Measurements from ENCODE around the gene TBX19.

TBX19 gene

GRCh38 chr1:168281603-168282325, 1.1 kb downstream of the TBX19 start:
- no peak for DNase-seq (ENCODE audit: low spot score)

GRCh38 chr1:168285521-168285790, 4.8 kb downstream of the TBX19 start:
- DNase-seq (ENCODE audit: low spot score), result no peak

GRCh38 chr1:168285971-168286927, 5.6 kb downstream of the TBX19 start:
- no peak for DNase-seq (ENCODE audit: low spot score)

DNA sequence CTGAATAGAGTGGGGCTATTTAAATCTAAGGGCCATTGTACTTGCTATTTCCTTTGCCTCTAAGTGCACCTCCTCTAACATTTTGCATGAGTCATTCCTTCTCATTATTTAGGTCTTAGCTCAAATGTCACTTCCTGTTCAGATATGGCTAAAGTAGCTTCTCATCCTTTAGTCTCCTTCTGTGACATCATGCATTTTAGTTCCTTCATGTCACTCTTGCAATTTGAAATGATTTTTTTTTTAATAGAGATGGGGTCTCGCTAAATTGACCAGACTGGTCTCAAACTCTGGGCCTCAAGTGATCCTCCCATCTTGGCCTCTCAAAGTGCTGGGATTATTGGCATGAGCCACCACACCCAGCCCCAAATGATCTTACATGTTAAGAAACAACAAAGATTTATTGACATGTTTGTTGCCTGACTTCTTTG, 6.6 kb downstream of the TBX19 start:
- DNase-seq (ENCODE audit: low spot score), result no peak

- no peak for DNase-seq (ENCODE audit: low spot score)
These were observed 7.8 kb downstream of the TBX19 start for GRCh38 chr1:168288311-168289052.

- DNase-seq (ENCODE audit: low spot score), result no peak
These were observed 10.7 kb downstream of the TBX19 start for GRCh38 chr1:168291222-168291837.

DNA sequence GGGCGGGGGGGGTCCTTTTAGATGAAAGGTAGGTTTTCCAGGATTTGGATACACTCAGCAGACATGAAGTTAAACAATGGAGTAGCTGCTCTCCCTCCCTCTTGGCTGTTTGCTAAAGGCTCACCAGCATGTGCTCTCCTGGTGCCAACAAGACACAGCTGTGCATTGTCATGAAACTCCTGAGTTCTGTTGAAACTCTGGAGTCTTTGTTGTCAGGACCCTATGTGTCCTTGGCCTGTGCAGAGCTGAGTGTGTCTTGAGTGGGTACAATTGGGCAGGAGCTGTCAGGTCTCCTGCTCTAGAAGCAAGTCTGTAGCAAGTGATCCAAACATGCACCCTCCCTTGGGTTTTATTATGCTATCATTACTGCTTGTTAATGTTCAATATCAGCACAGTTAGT, 12.7 kb downstream of the TBX19 start:
- DNase-seq (ENCODE audit: low spot score), result no peak

DNA sequence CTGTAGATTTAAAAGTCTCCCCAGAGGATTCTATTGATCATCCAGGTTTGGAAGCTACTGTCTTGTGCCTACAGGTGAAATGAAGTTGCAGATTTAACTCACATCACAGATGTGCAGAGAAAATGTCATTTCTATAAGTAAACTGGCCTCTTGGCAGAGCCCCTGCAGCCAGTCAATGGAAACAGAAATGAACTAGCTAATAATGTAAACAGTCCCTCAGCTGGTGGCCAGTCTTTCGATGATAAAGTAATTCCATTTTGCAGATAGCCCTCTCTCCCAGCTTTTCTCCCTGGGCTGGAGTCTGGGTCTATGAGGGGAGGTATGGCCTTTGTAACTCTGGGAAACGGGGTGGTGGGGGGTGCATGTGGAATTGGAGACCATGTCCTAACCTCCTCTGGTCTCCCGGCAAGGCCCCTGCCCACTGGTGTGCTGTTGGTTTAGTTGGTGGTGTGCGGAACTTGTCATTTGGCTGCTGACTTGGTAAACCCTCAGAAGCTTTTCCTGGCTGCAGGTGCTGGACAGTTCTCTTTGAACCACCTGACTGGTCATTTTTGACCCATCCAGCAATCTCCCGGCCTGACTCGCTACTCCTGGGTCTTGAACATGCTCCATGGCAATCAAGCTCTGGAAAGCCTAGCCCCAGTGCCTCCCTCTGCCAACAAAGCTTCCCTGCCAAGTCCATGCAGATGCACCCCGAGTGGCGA, 14.9 kb downstream of the TBX19 start:
- no peak for DNase-seq (ENCODE audit: low spot score)

GRCh38 chr1:168297019-168297730, 16.5 kb downstream of the TBX19 start:
- DNase-seq (ENCODE audit: low spot score), result no peak

DNA sequence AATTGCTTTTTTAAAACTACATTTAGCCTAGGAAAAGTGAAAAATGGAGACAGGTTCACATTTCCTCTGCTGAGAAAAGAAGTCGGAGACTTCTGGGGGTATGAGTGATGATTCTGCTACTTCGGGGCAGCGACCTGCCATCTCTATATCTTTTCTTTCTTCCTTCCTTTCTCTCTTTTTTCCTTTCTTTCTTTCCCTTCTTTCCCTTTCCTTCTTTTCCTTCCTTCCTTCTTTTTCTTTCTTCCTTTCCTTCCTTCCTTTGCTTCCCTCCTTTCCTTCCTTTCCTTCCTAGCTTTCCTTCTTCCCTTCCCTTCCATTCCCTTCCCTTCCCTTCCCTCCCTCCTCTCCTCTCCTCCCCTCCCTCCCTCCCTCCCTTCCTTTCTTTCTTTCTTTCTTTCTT, 17.8 kb downstream of the TBX19 start:
- DNase-seq (ENCODE audit: low spot score), result no peak

- DNase-seq (ENCODE audit: low spot score), result no peak
These were observed 19.9 kb downstream of the TBX19 start for GRCh38 chr1:168300626-168301025.

GRCh38 chr1:168301664-168302320, 21.1 kb downstream of the TBX19 start:
- peak; percentile 62 for DNase-seq (ENCODE audit: low spot score)

GRCh38 chr1:168303716-168304540, 23.3 kb downstream of the TBX19 start:
- DNase-seq (ENCODE audit: low spot score), result no peak

DNA sequence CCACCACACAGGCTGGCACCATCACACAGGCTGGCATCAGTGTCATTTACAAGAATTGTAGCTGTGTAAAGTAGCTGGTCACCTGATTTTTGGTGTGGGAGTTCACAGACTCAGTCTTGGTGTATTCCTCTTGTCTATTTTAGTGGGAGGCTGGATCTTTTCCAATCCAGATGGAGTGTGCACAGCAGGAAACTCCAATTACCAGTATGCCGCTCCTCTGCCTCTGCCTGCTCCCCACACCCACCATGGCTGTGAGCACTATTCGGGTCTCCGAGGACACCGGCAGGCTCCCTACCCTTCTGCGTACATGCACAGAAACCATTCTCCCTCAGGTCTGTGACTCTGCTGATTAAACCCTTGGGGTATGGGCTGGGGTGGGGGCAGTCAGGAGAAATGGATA, 24.2 kb downstream of the TBX19 start:
- DNase-seq (ENCODE audit: low spot score), result no peak

DNA sequence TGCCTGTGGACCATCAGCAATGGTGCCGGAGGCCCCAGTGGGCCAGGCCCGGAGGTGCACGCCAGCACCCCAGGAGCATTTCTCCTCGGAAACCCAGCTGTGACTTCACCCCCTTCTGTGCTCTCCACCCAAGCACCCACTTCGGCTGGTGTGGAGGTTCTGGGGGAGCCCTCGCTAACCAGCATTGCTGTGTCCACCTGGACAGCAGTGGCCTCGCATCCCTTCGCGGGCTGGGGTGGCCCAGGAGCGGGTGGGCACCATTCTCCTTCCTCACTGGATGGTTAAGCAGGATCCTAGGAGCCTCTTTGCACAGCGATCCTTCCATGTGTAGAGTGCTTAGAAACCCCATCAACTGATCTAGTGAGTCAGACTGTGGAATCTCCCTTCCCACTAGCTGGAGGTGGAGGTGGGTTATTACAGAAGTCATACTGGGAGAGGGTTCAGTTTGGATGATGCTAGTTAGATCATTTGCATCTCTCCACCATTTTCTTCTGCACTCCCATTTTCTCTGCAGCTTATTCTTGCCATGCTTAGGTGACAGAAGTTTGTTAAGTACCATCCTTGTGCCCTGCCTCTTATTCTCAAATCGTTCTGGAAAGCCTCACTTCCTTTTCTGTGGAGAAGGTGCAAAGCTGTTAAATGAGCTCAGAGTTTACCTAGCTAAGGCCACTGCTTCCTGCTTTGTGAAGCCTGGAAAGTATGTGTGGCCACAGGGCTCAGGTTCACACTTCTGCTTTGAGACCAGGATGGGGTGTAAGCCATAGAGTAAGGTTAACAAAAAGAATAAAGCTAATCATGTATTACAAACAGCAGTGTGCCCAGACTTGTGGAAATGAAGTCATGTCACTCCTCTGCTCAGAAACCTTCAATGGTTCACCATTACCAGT, 32.3 kb downstream of the TBX19 start:
- no peak for DNase-seq (ENCODE audit: low spot score)

DNA sequence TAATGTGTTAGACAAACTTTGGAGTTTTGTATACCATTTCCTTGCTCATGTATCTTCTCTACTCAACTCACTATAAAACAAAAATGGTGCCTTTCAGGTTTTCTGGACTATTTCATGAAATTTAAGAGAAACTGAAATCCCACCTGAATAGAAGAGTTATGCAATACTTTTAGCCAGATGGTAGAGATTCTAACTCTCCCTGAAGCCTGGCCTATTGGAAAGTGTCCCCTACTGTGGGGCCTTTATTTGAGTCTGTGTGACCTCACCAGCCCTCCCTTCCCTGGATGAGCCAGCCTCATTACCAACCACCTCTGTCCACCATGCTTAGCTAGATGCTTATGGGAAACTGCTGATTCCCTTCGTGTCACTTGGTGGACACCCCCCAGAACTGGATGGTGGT, 35.5 kb downstream of the TBX19 start:
- no peak for DNase-seq (ENCODE audit: low spot score)

DNA sequence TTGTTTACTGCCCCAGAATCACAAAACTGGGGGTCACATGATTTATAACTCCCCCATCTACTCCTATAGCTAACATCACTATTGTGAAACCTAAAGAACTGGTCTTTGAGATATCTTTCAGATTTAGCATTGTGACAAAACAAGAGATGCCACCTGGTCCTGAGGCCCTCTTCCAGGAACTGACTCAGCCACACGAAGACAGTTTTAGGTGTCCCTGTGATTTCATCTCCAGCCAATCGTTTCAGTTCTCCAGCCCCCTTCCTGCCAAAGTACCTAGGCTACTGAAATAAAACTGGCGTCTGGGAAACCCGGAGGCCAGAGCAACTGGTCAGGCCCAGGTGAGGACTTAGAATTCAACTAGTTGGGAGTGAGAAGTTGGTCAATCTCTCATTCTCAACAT, 36.6 kb downstream of the TBX19 start:
- no peak for DNase-seq (ENCODE audit: low spot score)

GRCh38 chr1:168319691-168320090, 39.0 kb downstream of the TBX19 start:
- DNase-seq (ENCODE audit: low spot score), result no peak

DNA sequence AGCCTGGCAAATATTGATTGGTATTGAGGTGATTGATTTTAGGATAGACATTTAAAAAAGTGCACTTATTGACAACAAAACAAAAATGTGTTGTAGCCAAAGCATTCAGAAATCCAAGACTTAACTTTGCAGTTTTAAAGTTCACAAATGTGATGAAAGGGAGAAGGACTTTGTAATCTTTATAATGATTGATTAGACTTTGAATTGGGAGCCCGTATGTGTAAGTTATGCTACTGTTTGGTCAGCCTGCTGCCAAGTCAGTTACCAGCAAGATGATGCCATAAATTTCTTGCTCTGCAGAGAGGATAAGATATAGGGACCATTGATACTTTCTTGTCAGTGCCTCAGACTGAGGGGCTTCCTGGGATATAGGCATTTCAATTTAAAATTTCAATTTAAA, 39.5 kb downstream of the TBX19 start:
- DNase-seq (ENCODE audit: low spot score), result no peak
